Measurements from ENCODE around the gene CAMTA1. TPM values are rescaled to one million over a fixed set of nuclear protein-coding genes. Genes with fewer than 3 reads are reported as not detected.
A peak's percentile ranks its signal among the peaks of the same experiment; 100 is the strongest.
"Not testable (repeated sequence)": the region's sequence is repeated elsewhere in the genome, so short reads cannot be mapped to it uniquely, and the experiment has no call there.

Gene CAMTA1, protein sequence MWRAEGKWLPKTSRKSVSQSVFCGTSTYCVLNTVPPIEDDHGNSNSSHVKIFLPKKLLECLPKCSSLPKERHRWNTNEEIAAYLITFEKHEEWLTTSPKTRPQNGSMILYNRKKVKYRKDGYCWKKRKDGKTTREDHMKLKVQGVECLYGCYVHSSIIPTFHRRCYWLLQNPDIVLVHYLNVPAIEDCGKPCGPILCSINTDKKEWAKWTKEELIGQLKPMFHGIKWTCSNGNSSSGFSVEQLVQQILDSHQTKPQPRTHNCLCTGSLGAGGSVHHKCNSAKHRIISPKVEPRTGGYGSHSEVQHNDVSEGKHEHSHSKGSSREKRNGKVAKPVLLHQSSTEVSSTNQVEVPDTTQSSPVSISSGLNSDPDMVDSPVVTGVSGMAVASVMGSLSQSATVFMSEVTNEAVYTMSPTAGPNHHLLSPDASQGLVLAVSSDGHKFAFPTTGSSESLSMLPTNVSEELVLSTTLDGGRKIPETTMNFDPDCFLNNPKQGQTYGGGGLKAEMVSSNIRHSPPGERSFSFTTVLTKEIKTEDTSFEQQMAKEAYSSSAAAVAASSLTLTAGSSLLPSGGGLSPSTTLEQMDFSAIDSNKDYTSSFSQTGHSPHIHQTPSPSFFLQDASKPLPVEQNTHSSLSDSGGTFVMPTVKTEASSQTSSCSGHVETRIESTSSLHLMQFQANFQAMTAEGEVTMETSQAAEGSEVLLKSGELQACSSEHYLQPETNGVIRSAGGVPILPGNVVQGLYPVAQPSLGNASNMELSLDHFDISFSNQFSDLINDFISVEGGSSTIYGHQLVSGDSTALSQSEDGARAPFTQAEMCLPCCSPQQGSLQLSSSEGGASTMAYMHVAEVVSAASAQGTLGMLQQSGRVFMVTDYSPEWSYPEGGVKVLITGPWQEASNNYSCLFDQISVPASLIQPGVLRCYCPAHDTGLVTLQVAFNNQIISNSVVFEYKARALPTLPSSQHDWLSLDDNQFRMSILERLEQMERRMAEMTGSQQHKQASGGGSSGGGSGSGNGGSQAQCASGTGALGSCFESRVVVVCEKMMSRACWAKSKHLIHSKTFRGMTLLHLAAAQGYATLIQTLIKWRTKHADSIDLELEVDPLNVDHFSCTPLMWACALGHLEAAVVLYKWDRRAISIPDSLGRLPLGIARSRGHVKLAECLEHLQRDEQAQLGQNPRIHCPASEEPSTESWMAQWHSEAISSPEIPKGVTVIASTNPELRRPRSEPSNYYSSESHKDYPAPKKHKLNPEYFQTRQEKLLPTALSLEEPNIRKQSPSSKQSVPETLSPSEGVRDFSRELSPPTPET (N-terminal part only)
- polyA plus RNA-seq (2013, experiment 1 of 2): 146 TPM
- 132 TPM for polyA plus RNA-seq (2013, experiment 2 of 2)

DNA sequence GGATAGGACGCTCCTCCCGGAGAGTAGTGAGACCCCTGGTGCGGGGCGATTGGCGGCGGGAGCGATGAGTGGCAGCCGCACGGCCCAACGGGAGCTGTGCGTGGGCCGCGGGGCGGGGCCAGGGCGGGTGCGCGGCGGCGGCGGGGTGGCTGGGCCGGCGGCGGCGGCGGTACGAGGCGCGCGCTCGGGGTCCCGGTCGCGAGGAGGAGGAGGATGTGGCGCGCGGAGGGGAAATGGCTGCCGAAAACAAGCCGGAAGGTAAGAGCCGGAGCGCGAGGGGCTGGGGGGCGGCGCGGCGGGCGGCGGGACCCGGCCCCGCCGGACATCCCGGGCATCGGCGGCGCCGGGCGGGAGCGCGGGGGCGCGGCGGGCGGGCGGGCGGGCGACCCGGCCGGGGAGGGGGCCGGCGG, at the start of gene CAMTA1:
Gene CAMTA1, plus strand, starts transcription at position 137 of the 410 bp plus-strand sequence. Its CDS starts 77 bp downstream, at position 214.
- H3K4me1 ChIP-seq (ENCODE audit: control insufficient read depth, insufficient read depth, low read length, poor library complexity, severe bottlenecking): peaks cover 6% of the 10 kb centered on the region
- peak within 1 kb of the TSS; percentile 99 for H3K27ac ChIP-seq (ENCODE audit: low read depth, low read length, severe bottlenecking)
- WGBS, 2 experiments (ENCODE audit: insufficient coverage in 2 of 2): 0% methylated on average over 1 to 23 of the region's 69 CpGs
- H3K9me3 ChIP-seq (ENCODE audit: control insufficient read depth, low read length): no peaks in the 10 kb centered on the region
- peak within 1 kb of the TSS; percentile 77 for H3K4me3 ChIP-seq (ENCODE audit: extremely low read depth, insufficient read depth, low read length, poor library complexity, severe bottlenecking)
- peaks cover 19% of the 10 kb centered on the region for H3K36me3 ChIP-seq (ENCODE audit: control insufficient read depth, insufficient read depth, low read length)

DNA sequence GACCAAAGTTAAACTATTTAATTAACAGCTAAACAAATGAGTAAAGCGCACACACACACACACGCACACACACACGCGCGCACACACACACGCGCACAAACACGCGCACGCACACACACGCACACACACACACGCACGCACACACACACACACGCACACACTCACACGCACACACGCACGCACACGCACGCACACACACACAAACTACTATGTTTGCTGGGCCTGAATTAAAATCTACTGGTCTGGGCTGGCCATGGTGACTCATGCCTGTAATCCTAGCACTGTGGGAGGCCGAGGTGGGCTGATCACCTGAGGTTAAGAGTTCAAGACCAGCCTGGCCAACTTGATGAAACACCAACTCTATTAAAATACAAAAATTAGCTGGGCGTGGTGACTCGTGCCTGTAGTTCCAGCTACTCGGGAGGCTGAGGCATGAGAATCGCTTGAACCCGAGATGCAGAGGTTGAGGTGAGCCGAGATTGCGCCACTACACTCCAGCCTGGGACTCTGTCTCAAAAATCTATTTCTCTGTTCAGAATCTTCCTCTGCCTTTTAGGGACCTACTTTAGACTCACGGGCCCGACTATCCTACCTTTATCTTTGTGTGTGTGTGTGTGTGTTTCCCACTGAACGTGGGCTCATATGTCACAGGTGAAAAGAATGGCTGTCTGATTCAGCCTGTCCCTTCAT, 46.1 kb upstream of the CAMTA1 start:
- 86 to 89% methylated on average over 12 to 14 of the region's 30 CpGs for WGBS, 2 experiments (ENCODE audit: insufficient coverage in 2 of 2)
- no peak overlapping the region for H3K27ac ChIP-seq (ENCODE audit: low read depth, low read length, severe bottlenecking)
- H3K36me3 ChIP-seq (ENCODE audit: control insufficient read depth, insufficient read depth, low read length): no peaks in the 10 kb centered on the region

DNA sequence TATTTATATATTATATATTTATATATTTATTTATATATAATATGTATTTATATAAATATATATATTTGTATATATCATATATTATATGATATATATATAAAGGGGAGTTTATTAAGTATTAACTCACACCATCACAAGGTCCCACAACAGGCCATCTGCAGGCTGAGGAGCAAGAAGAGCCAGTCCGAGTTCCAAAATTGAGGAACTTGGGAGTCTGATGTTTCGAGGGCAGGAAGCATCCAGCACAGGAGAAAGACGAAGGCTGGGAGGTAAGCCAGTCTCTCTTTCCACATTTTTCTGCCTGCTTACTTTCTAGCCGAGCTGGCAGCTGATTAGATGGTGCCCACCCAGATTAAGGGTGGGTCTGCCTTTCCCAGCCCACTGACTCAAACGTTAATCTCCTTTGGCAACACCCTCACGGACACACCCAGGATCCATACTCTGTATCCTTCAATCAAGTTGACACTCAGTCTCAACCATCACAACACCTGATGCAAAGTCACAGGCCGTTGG, 42.5 kb upstream of the CAMTA1 start:
- not testable (repeated sequence) for H3K4me1 ChIP-seq (ENCODE audit: control insufficient read depth, insufficient read depth, low read length, poor library complexity, severe bottlenecking); H3K4me3 ChIP-seq (ENCODE audit: extremely low read depth, insufficient read depth, low read length, poor library complexity, severe bottlenecking); H3K36me3 ChIP-seq (ENCODE audit: control insufficient read depth, insufficient read depth, low read length); H3K27ac ChIP-seq (ENCODE audit: low read depth, low read length, severe bottlenecking); H3K9me3 ChIP-seq (ENCODE audit: control insufficient read depth, low read length)
- WGBS, 2 experiments (ENCODE audit: insufficient coverage in 2 of 2): 80 to 88% methylated on average over 2 to 7 of the region's 7 CpGs

More for the DNA sequence above, 46.1 kb upstream of the CAMTA1 start:
- Histone ChIP-seq H3K4me3 (ENCODE audit: extremely low read depth, insufficient read depth, low read length, poor library complexity, severe bottlenecking) (no peak overlapping the region), H3K4me1 (ENCODE audit: control insufficient read depth, insufficient read depth, low read length, poor library complexity, severe bottlenecking) (peaks cover 3% of the 10 kb centered on the region), H3K9me3 (ENCODE audit: control insufficient read depth, low read length) (no peaks in the 10 kb centered on the region)

DNA sequence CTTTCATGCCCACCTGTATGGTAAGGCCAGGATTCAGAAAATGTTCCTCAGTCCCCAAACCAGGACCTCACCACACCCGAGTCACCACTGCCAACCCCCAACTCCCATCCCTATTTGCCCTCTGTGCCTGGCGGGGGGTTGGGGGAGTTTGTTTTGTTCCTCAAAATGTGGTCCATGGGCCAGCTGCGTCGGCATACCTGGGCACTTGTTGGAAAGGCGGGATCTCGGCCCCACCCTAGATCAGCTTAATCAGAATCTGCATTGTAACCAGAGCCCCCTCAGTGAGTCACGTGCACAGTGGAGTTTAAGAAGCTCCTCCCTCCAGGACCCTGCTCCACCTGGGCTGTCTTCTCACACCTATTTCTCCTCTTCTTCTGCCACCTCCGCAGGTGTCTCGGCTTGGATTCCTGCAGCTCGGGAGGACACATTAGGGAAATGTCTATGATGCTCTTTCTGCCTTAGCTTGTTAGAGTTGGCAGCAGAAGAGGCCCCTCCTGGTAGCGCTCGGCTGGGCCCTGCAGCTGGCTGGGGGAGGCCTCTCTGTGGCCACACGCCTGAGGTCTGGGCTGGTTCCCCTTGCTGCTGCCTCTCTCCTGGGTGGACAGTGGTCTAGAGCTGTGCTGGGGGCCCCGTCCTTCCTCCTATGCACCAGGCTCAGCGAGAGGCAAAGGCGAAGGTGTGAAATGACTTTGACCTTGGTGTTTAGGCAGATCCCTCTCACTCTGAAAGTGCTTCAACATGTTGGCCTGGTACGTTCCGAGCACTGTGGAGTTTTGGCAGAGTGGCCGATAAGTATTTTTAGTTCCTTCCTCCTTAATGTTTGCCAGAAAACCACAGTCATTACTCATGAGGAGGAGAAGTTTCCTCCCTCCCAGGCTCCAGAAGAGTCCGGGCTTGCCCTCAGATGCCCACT, 41.8 kb upstream of the CAMTA1 start:
- no peaks in the 10 kb centered on the region for H3K36me3 ChIP-seq (ENCODE audit: control insufficient read depth, insufficient read depth, low read length)
- peak overlapping the region; percentile 16 for H3K27ac ChIP-seq (ENCODE audit: low read depth, low read length, severe bottlenecking)
- WGBS, 2 experiments (ENCODE audit: insufficient coverage in 2 of 2): 86 to 88% methylated on average over 13 to 15 of the region's 20 CpGs
- no peaks in the 10 kb centered on the region for H3K9me3 ChIP-seq (ENCODE audit: control insufficient read depth, low read length)
- peaks cover 3% of the 10 kb centered on the region for H3K4me1 ChIP-seq (ENCODE audit: control insufficient read depth, insufficient read depth, low read length, poor library complexity, severe bottlenecking)
- no peak overlapping the region for H3K4me3 ChIP-seq (ENCODE audit: extremely low read depth, insufficient read depth, low read length, poor library complexity, severe bottlenecking)

DNA sequence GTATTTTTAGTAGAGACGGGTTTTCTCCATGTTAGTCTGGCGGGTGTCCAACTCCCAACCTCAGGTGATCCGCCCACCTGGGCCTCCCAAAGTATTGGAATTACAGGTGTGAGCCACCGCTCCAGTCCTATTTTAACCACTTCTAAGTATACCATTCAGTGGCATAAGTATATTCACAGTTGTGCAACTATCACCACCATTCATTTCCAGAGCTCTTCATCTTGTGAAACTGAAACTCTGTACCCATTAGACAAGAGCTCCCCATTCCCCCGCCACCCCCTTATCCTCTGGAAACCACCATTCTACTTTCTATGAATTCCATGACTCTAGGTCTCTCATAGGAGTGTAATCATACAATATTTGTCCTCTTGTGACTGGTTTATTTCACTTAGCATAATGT, 40.2 kb upstream of the CAMTA1 start:
- no peak overlapping the region for H3K27ac ChIP-seq (ENCODE audit: low read depth, low read length, severe bottlenecking)
- H3K36me3 ChIP-seq (ENCODE audit: control insufficient read depth, insufficient read depth, low read length): no peaks in the 10 kb centered on the region
- H3K4me3 ChIP-seq (ENCODE audit: extremely low read depth, insufficient read depth, low read length, poor library complexity, severe bottlenecking): no peak overlapping the region
- WGBS, 2 experiments (ENCODE audit: insufficient coverage in 2 of 2): 87 to 90% methylated on average over 3 to 4 of the region's 5 CpGs
- H3K9me3 ChIP-seq (ENCODE audit: control insufficient read depth, low read length): no peaks in the 10 kb centered on the region
- H3K4me1 ChIP-seq (ENCODE audit: control insufficient read depth, insufficient read depth, low read length, poor library complexity, severe bottlenecking): peaks cover 3% of the 10 kb centered on the region

DNA sequence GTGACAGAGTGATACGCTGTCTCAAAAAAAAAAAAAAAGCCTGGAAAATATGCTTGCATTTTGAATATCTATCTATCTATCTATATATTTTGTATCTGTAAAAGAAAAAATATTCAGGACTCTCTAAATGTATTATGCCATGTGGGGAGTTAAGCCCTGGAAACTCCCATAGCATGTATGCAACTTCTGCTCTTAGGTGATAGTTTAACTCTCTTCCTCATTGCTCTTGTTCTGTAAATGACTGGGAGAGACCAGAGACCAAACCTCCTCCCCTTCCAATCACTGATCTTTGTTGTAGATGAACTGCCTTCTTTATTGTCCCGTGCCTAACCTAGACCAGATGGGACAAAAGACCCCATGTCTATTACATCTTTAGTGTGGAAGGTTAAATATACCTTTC, 37.6 kb upstream of the CAMTA1 start:
- no peaks in the 10 kb centered on the region for H3K9me3 ChIP-seq (ENCODE audit: control insufficient read depth, low read length)
- no CpG with 5 or more reads among the region's 2 CpGs for WGBS, 2 experiments (ENCODE audit: insufficient coverage in 2 of 2)
- H3K27ac ChIP-seq (ENCODE audit: low read depth, low read length, severe bottlenecking): no peak overlapping the region
- H3K4me1 ChIP-seq (ENCODE audit: control insufficient read depth, insufficient read depth, low read length, poor library complexity, severe bottlenecking): peaks cover 3% of the 10 kb centered on the region
- H3K4me3 ChIP-seq (ENCODE audit: extremely low read depth, insufficient read depth, low read length, poor library complexity, severe bottlenecking): no peak overlapping the region
- H3K36me3 ChIP-seq (ENCODE audit: control insufficient read depth, insufficient read depth, low read length): no peaks in the 10 kb centered on the region

DNA sequence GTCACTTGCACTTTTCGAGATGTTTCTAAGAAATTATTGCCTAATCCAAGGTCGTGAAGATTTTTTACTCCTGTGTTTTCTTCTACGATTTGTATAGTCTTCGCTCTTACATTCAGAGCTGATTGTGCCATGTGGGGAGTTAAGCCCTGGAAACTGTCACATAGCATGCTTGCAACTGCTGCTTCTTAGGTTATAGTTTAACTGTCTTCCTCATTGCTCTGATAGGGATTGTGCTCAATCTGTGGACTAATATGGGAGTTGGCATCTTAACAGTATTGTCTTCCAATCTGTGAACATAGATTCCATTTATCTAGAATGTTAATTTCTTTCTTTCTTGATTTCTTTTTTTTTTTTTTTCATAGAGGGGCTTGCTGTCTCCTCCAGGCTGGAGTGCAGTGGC, 34.8 kb upstream of the CAMTA1 start:
- H3K4me3 ChIP-seq (ENCODE audit: extremely low read depth, insufficient read depth, low read length, poor library complexity, severe bottlenecking): no peak overlapping the region
- no peaks in the 10 kb centered on the region for H3K4me1 ChIP-seq (ENCODE audit: control insufficient read depth, insufficient read depth, low read length, poor library complexity, severe bottlenecking)
- no peak overlapping the region for H3K27ac ChIP-seq (ENCODE audit: low read depth, low read length, severe bottlenecking)
- H3K36me3 ChIP-seq (ENCODE audit: control insufficient read depth, insufficient read depth, low read length): no peaks in the 10 kb centered on the region
- WGBS, 2 experiments (ENCODE audit: insufficient coverage in 2 of 2): 86 to 100% methylated on average over 1 to 2 of the region's 4 CpGs
- H3K9me3 ChIP-seq (ENCODE audit: control insufficient read depth, low read length): no peaks in the 10 kb centered on the region

DNA sequence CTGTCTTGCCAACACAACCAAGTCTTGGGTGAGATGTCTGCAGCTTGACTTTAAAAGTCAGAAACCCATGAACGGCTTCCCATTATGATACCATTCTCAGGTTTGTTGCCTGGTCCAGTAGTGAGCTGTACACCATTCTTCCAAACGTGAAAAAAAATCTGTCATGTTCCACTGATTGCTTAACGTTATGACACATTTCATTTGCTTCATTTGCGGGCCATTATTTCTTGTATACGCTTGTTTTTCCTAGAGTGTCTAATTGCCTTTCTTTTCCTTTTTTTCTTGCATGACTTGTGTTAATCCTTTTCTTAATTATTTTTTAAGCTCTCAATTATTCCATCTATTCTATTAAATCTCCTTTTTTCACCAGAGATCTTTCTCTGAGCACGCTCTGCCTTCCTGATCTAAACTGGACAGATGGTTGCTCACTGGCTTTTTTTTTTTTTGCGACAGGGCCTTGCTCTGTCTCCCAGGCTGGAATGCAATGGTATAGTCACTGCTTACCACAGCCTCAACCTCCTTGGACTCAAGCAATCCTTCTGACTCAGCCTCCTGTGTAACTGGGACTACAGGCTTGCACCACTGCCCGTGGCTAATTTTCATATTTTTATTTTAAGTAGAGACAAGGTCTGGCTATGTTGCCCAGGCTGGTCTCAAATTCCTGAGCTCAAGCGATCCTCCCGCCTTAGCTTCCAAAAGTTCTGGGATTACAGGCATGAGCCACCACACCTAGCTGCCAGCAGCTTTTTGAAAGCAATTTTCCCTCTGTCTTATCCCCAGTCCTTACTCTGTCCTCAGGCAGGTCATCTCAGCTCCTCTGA, 31.7 kb upstream of the CAMTA1 start:
- 86 to 92% methylated on average over 9 to 10 of the region's 10 CpGs for WGBS, 2 experiments (ENCODE audit: insufficient coverage in 2 of 2)
- Histone ChIP-seq H3K4me3 (ENCODE audit: extremely low read depth, insufficient read depth, low read length, poor library complexity, severe bottlenecking) (no peak overlapping the region), H3K27ac (ENCODE audit: low read depth, low read length, severe bottlenecking) (no peak overlapping the region), H3K36me3 (ENCODE audit: control insufficient read depth, insufficient read depth, low read length) (no peaks in the 10 kb centered on the region), H3K4me1 (ENCODE audit: control insufficient read depth, insufficient read depth, low read length, poor library complexity, severe bottlenecking) (no peaks in the 10 kb centered on the region), H3K9me3 (ENCODE audit: control insufficient read depth, low read length) (no peaks in the 10 kb centered on the region)
